ENCODE measurements around the gene FCHSD1.
A peak's percentile ranks its signal among the peaks of the same experiment; 100 is the strongest.

Gene FCHSD1

GRCh38 chr5:141650851-141651727 is at the start of gene FCHSD1:
TSS of gene FCHSD1 (minus strand) at chr5:141651418. CDS start at chr5:141651368, 50 bp downstream.
- peak; percentile 86 for DNase-seq

GRCh38 chr5:141697586-141697985 is 46.4 kb upstream of the FCHSD1 start:
- no peak for DNase-seq

DNA sequence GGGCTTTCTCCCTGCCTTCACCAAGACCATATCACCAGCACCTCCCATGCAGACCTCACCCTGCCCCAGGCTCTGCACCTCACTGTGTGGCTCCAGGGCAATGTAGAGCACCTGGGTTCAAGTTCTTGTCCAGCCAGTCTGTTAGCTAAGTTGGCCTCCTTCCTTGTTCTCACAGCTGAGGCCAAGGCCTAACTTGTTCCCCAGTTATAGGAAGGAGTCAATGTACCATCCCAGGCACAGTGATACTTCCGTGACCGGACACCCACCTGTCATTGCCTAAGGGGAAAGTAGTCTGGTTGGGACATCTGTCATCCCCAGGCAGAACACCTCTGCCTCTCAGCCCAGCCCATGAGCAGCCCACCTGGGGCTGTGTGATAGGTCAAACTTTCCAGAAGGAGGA is 45.2 kb upstream of the FCHSD1 start:
- DNase-seq, result no peak

GRCh38 chr5:141695627-141696215 is 44.5 kb upstream of the FCHSD1 start:
- DNase-seq, result no peak

DNA sequence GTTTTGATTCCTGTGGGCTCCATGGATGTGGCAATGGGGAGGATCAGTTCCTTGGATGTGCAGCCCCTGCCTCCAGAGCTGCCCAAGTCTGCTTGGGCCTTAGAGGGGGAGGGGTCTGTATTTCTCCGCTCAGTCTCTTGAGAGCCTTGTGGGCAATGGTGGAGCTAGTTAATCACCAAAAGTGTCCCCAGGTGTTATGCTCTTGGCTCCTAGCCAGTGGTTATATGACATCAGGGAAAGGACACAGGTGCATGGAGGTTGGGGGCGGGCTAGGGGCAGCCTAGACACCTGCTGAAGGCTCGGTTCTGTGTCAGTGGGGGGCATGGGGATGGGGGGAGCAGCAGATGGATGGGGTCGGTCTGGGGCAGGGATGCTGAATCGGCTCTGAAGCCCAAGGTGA is 43.3 kb upstream of the FCHSD1 start:
- DNase-seq, result no peak

- peak; percentile 68 for DNase-seq
Observed at GRCh38 chr5:141692919-141693725, 41.9 kb upstream of the FCHSD1 start.

DNA sequence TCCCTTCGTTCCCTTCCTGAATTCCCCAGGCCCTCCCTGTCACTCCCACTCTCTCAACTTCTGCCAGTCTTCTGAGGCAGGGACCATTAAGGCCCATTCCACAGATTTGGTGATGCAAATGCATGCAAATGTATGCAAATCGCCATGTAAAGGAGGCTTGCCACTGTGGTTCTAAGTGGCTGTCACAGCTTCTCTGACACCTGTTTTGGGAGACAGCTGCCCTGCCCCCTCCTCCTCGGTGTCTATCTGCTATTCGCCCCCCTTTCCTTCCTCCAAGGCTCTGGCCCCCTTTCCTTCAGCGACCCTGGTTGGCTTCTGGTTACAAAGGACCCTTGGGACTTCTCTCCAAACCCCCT is 41.3 kb upstream of the FCHSD1 start:
- no peak for DNase-seq

GRCh38 chr5:141691867-141692532 is 40.8 kb upstream of the FCHSD1 start:
- DNase-seq, result peak; percentile 93

DNA sequence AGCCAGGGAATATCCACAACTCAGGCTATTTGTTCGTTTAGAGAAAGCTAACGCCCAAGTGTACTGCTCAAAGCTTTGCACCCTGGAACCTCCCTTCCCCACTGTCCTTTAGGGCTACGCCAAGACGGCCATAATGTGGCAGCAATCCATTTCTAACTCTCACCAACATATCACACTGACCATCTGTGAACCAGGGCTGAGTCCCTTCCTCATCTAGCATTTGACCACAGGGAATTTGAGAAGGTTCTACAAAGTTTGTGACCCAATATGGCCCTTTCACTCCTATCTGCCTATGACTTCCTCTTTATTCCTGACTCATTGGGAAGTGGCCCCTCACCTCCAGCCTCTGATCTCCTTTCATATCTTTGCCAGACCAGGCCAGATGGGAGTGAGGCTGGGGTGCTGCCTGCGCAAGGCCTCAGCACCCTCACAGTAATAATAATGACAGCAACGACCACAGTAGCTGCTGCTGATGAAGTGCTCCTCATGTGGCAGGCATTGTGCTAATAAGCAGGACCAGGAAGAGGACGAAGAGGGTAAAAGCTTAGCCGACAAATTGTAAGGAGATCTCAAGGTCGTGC is 40.2 kb upstream of the FCHSD1 start:
- no peak for DNase-seq

DNA sequence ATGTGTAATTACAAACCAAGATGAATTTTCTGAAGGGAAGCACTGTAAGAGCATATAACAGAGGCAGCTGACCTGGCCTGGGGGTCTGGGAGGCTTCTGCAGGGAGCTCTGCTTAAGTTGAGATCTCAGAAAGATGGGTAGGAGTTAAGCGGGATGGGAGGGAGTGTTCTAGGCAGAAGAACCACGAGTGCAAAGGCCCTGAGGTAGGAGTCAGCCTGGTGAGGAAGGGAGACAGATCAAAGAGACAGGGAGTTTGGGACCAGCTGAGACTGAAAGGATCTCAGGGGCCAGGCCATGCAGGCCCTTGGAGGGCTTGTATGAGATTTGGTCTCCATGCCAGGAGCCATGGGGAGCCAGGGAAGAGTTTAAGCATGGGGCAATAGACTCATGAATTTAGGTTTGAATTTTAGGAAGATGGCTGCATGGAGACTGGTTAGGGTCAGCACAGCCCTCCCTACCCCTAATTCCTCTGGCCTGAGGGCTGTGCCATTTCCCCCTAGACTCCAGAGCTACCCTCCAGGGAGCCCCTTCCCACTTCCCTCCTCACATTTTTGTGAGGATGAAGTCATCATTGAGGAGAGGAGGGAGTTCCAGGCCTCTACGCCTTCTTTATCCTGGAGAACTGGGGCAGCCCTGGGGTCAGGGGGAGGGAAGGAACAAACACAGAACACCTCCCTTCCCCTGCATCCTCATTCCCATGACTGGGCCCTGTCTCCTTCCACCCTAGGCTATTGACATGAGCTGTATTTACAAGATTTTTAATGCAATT is 35.6 kb upstream of the FCHSD1 start:
- DNase-seq, result no peak

GRCh38 chr5:141685591-141685990 is 34.4 kb upstream of the FCHSD1 start:
- no peak for DNase-seq

- DNase-seq, result no peak
Observed at GRCh38 chr5:141683596-141684141, 32.5 kb upstream of the FCHSD1 start.

- peak; percentile 68 for DNase-seq
Observed at GRCh38 chr5:141681695-141682641, 30.8 kb upstream of the FCHSD1 start, which contains the start of gene ARAP3. TSS of gene ARAP3 (minus strand) at chr5:141682230. CDS start at chr5:141680486, 1,744 bp downstream.

DNA sequence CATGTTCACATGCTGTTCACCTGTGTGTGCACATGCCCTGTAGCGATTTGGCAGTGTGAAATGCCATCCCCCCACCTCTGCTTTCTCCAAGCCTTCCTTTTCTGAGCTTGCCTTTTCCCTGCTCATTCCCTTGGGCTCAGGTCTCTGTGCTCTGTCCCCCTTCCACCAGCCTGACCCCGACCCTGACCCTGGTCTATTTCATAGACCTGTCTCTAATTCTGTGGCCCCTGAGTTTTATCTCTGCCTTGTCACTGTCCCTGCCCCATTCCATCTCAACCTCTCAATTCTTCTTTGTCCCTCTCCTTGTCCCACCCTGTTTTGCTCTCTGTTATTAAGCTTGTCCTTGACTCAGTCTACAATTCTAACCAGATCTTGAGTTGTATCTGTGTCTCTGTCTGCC is 30.1 kb upstream of the FCHSD1 start:
- no peak for DNase-seq

DNA sequence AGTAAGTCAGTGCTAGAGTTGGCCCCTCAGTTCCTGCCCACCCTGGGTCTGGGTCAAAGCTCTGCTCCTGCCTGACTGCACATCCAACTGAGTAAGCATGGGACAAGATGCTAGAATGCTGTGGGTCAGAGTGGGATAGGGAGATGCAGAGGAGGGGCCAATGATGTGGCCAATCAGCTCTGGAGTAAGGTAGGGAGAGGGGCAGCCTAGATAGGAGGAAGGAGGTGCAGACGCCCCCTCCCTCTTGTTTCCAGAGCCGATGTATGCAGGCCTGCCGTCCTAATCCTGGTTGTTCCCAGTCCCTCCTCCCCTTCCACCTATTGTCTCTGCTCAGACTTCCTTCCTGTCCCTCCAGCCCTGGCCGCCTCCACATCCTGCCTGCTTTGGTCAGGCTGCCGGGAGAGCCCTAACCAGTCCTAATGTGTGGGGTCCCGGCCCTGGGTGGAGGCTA is 29.6 kb upstream of the FCHSD1 start:
- no peak for DNase-seq

DNA sequence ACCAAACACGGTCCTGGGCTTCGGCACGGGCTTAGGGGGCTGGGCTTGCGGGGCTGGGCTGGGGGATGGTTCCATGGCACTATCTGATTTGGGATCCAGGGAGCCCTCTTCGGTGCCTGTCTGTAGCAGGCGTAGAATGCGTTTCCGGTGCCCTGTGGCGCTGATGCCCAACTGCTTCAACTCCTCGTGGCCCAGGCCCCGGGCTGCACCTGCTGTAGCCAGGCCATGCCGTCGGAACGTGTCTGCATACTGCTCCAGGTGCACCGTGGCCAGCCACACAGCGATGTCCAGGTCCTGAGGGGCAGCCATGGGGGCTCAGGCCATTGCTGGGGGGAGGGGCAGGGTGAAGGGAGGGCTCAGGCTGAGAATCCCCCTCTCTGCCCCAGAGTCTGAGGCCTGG is 29.0 kb upstream of the FCHSD1 start:
- no peak for DNase-seq

DNA sequence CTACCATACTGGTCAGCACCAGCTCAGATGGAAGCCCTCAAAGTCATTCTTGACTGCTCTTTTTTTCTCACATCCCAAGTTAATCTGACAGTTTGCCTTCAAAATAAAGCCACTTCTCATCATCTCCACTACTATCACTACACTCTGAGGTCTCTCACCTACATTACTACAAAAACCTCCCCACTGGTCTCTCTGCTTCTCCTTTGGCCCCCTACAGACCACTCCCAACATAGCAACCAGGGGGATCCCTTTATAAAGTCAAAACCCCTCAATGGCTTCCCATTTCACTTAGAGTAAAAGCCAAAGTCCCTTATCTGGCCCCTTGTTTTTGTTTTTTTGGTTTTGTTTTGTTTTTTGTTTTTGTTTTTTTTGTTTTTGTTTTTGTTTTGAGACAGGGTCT is 26.2 kb upstream of the FCHSD1 start:
- DNase-seq, result no peak

DNA sequence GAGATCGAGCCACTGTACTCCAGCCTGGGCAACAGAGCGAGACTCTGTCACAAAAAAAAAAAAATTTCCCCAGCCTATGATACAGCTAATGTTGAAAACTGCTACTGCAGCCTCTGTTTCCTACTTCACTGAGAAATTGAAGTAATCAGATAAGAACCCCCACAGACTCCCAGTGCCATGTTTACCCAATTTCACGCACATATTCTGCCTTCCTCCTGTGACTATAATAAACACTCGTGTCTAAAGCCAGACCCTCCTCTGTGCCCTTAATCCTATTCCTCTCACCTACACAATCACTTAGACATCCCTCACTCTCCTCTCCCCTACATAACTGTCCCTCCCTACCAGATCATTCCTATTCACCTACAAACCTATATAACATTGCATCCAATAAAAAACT is 24.5 kb upstream of the FCHSD1 start:
- no peak for DNase-seq

GRCh38 chr5:141674747-141675146 is 23.5 kb upstream of the FCHSD1 start:
- no peak for DNase-seq
